Measurements from ENCODE around the gene DUOX1.

DUOX1 gene

GRCh38 chr15:45169608-45170480 lies 40.0 kb downstream of the DUOX1 start:
- DNase-seq: no peak

GRCh38 chr15:45171912-45172311 lies 42.1 kb downstream of the DUOX1 start:
- DNase-seq: no peak

- no peak for DNase-seq
Measured at GRCh38 chr15:45174069-45174468, 44.3 kb downstream of the DUOX1 start.

GRCh38 chr15:45174577-45174976 lies 44.8 kb downstream of the DUOX1 start:
- no peak for DNase-seq

DNA sequence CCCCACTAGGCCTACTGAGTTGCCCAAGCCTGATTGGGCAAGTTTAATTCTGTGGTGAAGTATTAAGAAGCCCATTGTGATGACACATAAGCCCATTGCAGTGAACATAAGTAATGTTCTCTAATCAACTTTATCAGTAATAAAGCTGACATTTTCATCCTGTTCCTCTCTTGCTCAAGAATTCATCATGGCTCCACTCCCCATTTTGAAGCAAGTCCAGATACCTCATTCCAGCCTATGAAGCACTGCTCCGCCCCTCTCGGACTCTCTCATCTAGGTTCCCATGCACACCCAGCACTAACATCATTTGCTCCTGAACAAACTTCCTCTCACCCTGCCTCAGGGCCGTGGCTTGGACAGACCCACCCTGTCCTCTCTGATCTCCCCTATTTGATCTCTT lies 47.5 kb downstream of the DUOX1 start:
- no peak for DNase-seq

GRCh38 chr15:45179221-45179985 lies 49.6 kb downstream of the DUOX1 start:
- DNase-seq: peak; percentile 59 to 61

GRCh38 chr15:45180201-45180600 lies 50.4 kb downstream of the DUOX1 start:
- DNase-seq: no peak

DNA sequence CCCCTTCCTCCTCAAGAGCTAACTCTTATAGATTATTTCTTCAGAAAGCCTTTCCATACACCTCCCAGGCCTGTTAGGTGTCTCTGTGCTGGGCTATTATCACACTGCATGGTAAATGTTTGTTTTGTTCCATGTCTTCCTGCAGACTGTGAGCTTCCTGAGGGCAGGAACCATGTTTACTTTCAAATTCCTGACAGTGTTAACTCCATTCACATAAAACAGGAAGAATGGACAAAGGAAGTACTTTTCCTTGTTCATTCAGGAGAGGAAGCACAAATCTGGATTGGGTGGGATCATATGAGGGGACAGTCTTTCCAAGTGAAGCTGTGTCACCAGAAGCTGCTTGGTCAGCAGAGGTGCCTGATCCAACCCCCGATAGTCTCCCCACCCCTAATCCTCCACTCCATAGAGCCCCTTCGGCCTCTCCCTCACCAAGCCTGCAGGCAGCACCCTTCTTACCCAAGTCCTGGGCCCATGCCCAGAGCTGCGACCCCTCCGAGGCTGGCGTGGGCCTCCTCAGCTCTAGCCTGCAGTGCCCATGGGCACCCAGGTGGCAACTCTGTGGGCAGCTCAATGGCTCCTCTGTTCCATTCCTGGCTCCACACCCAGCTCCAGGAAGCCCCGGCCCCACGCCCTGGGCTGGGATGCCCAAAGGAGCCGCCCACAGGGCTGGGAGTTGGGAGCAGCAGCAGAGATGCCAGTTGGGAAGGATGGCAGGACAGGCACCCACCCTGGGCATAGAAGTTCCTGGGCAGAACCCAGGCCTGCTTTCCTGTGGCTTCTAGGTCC lies 51.0 kb downstream of the DUOX1 start:
- no peak for DNase-seq

DNA sequence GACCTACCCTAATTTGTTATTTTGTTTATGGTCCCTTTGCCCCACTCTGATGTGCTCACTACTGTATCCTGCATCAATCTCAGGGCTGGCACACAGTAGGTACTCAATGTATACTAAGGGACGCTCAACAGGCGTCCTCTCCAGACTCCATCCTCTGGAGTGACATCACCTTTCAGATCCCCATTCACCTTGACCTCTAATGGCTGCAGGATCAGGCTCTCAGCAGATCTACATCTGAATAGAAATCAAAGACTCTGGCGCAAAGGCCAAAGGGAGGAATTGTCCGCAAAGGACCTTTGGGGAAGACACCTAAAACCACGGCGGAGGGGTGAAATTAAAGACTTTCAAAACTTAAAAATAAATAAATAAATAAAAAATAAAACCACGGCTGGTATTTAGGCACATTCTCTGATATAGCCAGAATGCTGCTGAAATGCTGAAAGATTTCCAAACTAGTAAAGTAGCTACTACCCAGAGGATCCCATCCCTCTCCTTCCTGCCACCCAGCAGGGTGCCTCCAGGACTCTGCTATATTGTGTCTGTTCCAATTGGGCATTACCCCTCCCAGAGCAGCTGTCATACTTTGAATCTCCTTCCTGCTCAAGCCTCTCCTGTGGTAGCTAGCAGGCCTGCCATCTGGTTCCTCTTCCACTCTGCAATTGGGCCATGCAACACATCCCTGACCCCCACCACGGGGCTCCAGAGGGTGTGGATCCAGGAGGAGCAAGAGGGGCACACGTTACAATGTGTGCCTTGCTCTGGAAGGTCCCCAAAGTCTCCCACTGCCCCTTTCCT lies 51.9 kb downstream of the DUOX1 start:
- DNase-seq: no peak

- no peak for DNase-seq
Measured at GRCh38 chr15:45182996-45183395, 53.2 kb downstream of the DUOX1 start.

GRCh38 chr15:45183511-45183910 lies 53.7 kb downstream of the DUOX1 start:
- no peak for DNase-seq

DNA sequence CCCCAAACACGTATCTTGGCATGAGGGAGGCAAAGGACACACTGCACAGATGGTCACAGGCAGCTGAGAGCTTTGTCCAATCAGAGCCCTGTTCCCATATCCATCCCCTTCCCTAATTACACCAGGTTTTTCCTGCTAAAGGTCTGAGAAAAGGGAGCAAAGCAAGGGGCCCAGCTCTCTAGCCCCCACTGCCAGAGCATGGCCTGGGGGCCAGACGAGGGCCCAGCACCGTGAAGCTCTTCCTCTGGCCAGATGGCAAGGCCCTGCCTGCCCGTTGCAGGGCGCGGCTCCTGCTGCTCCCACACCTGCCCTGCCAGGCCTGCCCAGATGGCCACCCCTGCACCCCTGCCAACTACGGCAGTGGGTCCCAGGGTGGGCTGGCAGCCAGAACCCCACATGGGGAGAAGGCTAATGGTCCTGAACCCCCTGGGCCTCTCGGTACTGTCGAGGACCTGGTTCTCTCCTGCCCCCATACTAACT lies 54.8 kb downstream of the DUOX1 start:
- DNase-seq: no peak

DNA sequence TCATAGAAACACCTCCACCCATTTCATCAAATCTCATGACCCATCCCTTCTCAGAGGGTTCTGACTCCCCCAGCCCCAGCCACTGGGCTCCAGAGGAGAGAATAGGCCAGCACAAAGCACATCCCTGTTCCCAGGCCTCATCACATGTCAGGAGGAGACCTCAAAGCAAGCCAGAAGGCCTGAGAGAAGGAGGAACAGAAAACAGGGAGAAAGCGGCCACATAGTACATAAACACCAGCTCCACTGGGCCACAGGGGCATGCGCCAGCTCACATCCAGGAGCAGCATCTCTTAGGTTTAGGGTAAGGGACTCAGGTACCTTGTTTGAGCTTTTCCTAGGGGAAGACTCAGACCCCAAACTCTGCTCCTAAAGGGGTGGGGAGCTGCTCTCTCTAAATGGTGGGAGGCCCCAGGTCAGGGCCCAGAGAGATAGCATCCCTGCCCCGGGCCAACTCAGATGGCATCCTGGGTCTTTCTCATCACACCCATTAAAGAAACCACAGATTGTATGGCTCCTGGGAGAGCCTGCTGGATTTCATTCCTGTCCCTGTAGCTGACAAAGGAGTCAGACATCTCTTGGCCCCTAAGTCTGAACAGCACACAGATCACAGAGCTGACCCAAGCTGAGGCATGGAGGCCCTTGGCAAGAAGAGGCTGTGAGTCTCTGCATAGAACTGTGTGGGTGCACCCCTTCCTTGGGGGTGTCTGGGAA lies 55.4 kb downstream of the DUOX1 start:
- DNase-seq: no peak

DNA sequence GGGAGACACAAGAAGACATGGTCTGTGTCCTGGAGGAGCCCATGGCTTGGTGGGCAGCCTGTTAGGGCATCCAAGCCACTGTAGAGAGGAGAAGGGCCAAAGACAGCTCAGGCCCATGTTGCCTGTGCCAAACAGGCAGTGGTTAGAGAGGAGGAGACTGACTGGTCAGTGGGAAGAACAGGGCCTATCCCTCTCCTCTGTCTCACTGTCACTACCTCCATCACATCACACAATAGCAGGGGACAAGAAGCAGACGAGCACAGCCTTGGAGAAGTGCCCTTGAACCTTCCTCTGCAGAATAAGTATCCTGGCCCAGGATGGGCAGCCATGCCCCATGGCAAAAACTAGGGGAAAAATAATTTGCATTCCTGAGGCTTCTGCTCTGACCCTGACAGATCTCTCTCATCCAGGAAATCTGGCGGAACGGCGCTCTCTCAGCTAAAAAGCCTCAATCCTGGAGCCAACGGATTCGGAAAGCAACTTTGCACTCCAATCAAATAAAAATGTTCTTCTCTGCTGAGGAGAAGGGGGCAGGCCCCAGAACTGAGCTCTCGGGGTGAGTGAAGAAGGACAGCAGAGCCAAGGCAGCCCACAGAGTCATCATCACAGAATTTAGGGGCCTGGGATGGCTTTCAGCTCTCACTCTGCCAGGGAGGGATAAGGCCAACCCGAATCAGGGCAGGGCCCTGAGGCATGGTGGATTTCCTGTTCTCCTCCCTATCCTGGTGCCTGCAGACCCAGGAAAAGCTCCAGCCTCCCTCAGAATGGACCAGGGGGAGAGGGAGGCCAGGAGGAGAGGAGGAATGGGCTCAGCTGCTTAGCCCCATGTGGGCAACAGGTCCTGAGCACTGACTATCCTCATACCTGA lies 56.3 kb downstream of the DUOX1 start:
- no peak for DNase-seq

DNA sequence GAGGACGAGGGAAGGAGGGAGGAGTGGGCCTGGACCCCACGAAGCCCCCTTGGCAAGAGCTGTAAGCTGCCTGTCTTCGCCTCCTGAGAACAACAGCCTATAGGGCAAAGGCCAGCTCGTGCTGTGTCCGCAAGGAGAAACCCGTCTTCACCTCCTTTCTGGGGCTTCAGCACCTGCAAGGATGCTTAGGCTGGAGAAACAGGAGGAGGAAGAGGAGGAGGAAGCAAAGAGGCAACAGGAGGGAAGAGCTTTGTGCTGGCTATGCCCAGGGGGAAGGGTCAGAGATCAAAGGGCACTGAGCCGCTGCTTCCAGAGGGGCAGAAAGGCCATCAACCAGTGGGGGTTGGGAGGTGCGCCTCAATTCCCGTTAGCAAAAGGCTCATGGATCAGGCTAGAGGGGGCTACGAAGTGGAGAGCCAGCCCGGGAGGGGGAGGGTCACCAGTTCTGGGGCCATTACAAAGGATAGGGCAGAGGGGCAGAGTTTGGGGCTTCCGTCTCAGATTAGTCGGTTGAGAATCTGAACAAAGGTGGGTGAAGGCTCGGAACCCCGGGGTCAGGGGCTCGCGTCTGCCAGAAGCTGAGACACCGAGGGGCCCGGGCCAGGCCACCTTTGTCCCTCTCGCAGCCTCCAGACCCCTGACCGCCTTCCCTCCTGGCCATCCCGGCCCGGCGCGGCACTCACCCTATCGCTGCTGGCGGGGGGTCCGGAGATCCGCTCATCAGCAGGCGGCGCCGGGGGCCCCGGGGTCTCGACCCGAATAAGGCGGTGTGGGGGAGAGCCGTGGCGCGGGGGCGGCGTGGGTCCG lies 57.2 kb downstream of the DUOX1 start:
- DNase-seq: no peak

DNA sequence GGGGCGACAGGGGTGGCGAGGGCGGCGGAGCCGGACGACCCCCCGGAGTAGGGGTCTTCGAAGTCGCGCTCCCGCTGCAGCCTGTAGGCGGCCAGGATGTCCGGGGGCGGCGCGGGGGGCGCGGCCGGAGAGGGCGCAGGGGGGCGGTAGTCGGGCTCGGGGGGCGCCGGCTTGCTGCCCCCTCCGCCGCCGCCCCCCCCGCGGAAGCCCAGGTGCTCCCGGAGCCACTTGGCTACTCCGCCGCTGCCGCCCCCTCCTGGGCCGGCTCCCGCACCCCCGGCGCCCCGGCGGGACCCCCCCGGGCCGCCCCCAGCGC lies 57.7 kb downstream of the DUOX1 start:
- DNase-seq: peak in 1 of 2 donors; percentile 9

DNA sequence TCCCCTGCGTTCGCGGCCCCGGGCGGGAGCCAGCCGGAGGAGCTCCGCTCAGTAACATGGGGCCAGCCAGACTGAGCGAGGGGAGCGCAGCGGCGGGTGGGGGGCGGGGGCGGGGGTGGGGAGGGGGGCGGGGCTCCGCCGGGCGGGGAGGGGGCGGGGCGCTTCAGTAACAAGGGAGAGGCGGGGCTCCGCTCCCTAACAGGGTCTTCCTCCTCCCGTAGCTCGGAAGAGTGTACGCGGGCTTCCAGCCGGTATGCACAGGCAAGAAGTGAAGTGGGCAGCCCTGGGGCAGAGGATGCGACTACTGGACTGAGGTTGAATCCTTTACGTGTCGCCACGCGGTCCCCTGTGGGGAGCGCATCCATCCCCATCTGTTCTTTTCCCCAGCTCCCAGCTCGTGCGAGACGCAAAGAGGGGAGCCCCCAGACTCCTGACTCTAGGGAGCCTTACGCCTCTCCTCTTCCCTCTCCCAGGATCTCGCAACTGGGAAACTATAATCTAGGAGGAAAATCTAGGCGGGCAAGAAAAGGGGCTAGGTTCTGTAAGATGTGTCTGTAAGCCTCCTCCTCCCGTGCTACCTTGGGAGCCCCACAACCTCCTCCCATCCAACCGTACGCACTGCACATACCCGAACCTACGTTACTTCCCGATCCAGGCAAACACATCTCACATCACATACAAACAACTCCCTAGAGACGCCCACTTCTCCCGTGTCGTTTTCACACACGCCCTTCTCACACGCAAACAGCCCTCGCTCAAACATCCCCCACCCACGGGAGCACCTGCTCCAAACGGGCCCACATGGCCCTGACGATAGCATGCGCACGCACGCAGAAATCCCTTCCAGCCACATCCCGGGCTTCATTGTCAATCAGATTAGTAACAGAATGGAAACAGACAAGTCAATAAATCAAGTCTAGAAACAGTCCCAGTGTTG lies 58.4 kb downstream of the DUOX1 start, which contains the start of gene SHF:
TSS of gene SHF (minus strand) at position 73 of the 937 bp plus-strand sequence. CDS start at position 58, 15 bp downstream.
- peak; percentile 80 to 85 for DNase-seq

DNA sequence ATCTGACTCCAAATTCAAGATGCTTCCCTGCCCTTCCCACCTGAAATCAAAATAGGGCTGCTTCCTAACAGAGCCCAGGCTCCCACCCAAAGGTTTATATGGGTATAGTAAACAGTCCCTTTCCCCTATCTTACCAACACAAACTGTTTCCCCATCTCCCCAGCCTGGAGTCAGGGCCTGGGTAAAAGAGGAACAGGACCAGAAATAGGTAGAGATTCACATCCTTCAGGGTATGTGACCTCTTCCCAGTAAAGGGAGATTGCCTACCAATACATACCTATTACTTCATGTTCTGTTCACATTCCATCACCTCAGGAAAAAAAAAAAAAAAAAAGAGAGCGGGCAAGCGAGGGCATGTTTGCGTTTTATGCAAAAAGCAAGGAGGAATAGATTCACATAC lies 67.7 kb downstream of the DUOX1 start:
- no peak for DNase-seq
